ENCODE results near the gene PAFAH2. TPM values are rescaled to one million over a fixed set of nuclear protein-coding genes. Genes with fewer than 3 reads are reported as not detected.

Gene PAFAH2
- polyA plus RNA-seq, 1 of the 3 experiments (the other 2 are of a cell fraction), result 10.8 TPM

DNA sequence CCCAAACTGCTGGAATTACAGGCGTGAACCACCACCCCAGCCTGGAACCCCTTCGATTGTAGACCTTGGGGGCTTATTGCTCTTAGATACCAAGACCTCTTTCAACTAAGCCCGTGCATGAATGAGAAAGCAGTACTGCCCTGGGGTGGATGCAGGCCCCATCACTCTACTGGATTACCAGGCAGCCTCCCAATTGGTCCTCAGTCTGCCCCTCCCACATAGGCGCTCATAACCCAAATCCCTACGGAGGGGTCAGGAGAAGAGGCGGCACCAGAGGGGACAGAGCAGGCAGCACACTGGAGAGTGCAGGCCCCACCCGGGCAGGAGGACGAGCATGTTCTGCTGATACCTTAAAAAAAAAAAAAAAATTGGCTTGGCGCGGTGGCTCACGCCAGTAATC lies 79.2 kb downstream of the PAFAH2 start:
- H3K4me1 ChIP-seq (ENCODE audit: control insufficient read depth in 1 of 2, insufficient read depth in 2 of 2, low read depth in 1 of 2, low read length in 1 of 2), result no peaks in the 10 kb centered on the region
- H3K79me2 ChIP-seq (ENCODE audit: insufficient read depth), result no peaks in the 10 kb centered on the region
- H3K9ac ChIP-seq, result no peak overlapping the region
- H3K36me3 ChIP-seq (replicated peaks in 1 of 2; ENCODE audit: control insufficient read depth in 1 of 2, insufficient read depth in 2 of 2, low read length in 1 of 2), result no peaks in the 10 kb centered on the region
- no peaks in the 10 kb centered on the region for H3K9me3 ChIP-seq
- WGBS (ENCODE audit: low lambda C conversion rate), result 90% methylated on average over 10 of the region's 11 CpGs
- H3K27me3 ChIP-seq (ENCODE audit: insufficient read depth), result no peaks in the 10 kb centered on the region
- H2AFZ ChIP-seq (ENCODE audit: low read depth), result no peak overlapping the region
- H3K4me2 ChIP-seq, result no peak overlapping the region
- CTCF ChIA-PET, result no interaction called here
- no peak for TF ChIP-seq GATA2 (CRISPR knock-in tag; IDR thresholded peaks at IDR 0.05)
- TF ChIP-seq TEAD4 (IDR thresholded peaks at IDR 0.05; ENCODE audit: borderline replicate concordance, insufficient read depth), result no peak
- no peak overlapping the region for H3K27ac ChIP-seq (ENCODE audit: low read depth in 2 of 2, low read length in 1 of 2)
- H3K9me2 ChIP-seq, result no peaks in the 10 kb centered on the region
- POLR2A ChIA-PET, result no interaction called here
- no peaks in the 10 kb centered on the region for H3F3A ChIP-seq (replicated peaks; ENCODE audit: insufficient read depth)
- DNase-seq, result no peak
- no peak overlapping the region for H3K4me3 ChIP-seq (ENCODE audit: low read depth in 2 of 2, low read length in 1 of 2)
- H4K20me1 ChIP-seq (ENCODE audit: insufficient read depth), result no peaks in the 10 kb centered on the region

DNA sequence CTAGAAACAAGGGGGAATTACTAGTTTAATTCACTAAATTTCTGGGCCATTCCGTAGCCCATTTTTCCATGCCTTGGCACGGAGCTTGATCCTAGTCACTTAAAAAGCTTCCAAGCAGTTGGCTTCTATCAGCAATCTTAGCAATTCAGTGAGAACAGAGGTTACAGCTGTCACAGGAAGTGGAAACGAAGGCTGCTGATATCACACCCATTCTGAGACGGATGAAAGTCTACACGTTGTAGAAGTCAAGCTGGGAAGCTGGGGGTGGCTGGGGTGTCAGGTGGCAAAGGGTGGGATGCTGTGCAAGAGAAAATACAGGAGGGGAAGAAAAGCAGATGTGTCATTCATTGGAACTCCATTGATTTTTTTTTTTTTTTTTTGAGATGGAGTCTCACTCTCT lies 79.9 kb downstream of the PAFAH2 start:
- Histone ChIP-seq H3K27ac (ENCODE audit: low read depth in 2 of 2, low read length in 1 of 2) (no peak overlapping the region), H3K9me3 (no peaks in the 10 kb centered on the region), H3F3A (replicated peaks; ENCODE audit: insufficient read depth) (peaks cover 2% of the 10 kb centered on the region), H3K36me3 (replicated peaks in 1 of 2; ENCODE audit: control insufficient read depth in 1 of 2, insufficient read depth in 2 of 2, low read length in 1 of 2) (no peaks in the 10 kb centered on the region), H2AFZ (ENCODE audit: low read depth) (no peak overlapping the region), H3K9ac (no peak overlapping the region), H3K79me2 (ENCODE audit: insufficient read depth) (no peaks in the 10 kb centered on the region), H3K4me2 (no peak overlapping the region), H4K20me1 (ENCODE audit: insufficient read depth) (no peaks in the 10 kb centered on the region), H3K4me3 (ENCODE audit: low read depth in 2 of 2, low read length in 1 of 2) (no peak overlapping the region), H3K9me2 (no peaks in the 10 kb centered on the region), H3K4me1 (ENCODE audit: control insufficient read depth in 1 of 2, insufficient read depth in 2 of 2, low read depth in 1 of 2, low read length in 1 of 2) (no peaks in the 10 kb centered on the region), H3K27me3 (ENCODE audit: insufficient read depth) (no peaks in the 10 kb centered on the region)
- no peak for DNase-seq
- ChIA-PET POLR2A (no interaction called here), CTCF (interaction anchor here (1.1 kb wide), 1 partner anchor 14 kb away, joined by 3 read pairs; no protein-coding TSS in a partner anchor)
- WGBS (ENCODE audit: low lambda C conversion rate), result 84% methylated on average over 5 of the region's 5 CpGs
- no peak for TF ChIP-seq FOXJ3 (CRISPR knock-in tag; IDR thresholded peaks at IDR 0.05)
- no peak for TF ChIP-seq TCF12 (IDR thresholded peaks at IDR 0.05)
- TF ChIP-seq, protein P1, sequence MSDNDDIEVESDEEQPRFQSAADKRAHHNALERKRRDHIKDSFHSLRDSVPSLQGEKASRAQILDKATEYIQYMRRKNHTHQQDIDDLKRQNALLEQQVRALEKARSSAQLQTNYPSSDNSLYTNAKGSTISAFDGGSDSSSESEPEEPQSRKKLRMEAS (IDR thresholded peaks at IDR 0.05; ENCODE audit: low read depth), result no peak
- TF ChIP-seq, protein P2, sequence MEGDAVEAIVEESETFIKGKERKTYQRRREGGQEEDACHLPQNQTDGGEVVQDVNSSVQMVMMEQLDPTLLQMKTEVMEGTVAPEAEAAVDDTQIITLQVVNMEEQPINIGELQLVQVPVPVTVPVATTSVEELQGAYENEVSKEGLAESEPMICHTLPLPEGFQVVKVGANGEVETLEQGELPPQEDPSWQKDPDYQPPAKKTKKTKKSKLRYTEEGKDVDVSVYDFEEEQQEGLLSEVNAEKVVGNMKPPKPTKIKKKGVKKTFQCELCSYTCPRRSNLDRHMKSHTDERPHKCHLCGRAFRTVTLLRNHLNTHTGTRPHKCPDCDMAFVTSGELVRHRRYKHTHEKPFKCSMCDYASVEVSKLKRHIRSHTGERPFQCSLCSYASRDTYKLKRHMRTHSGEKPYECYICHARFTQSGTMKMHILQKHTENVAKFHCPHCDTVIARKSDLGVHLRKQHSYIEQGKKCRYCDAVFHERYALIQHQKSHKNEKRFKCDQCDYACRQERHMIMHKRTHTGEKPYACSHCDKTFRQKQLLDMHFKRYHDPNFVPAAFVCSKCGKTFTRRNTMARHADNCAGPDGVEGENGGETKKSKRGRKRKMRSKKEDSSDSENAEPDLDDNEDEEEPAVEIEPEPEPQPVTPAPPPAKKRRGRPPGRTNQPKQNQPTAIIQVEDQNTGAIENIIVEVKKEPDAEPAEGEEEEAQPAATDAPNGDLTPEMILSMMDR (IDR thresholded peaks at IDR 0.05), result no peak
- no peak for TF ChIP-seq RXRA (IDR thresholded peaks at IDR 0.05; ENCODE audit: borderline replicate concordance, low read depth)
- TF ChIP-seq SIN3A (IDR thresholded peaks at IDR 0.05; ENCODE audit: borderline replicate concordance, low read depth, low read length), result no peak
- TF ChIP-seq FOSL2 (IDR thresholded peaks at IDR 0.05; ENCODE audit: borderline replicate concordance, low read depth), result no peak
- TF ChIP-seq RAD21 (IDR thresholded peaks at IDR 0.05; ENCODE audit: low read length), result no peak
- no peak for TF ChIP-seq SMC3 (IDR thresholded peaks at IDR 0.05; ENCODE audit: low read depth, low read length)
- no peak for TF ChIP-seq EZH2phosphoT487 (IDR thresholded peaks at IDR 0.05; ENCODE audit: borderline replicate concordance, low read depth)
- TF ChIP-seq NFIC (IDR thresholded peaks at IDR 0.05; ENCODE audit: borderline replicate concordance), result no peak
- TF ChIP-seq, protein P3, sequence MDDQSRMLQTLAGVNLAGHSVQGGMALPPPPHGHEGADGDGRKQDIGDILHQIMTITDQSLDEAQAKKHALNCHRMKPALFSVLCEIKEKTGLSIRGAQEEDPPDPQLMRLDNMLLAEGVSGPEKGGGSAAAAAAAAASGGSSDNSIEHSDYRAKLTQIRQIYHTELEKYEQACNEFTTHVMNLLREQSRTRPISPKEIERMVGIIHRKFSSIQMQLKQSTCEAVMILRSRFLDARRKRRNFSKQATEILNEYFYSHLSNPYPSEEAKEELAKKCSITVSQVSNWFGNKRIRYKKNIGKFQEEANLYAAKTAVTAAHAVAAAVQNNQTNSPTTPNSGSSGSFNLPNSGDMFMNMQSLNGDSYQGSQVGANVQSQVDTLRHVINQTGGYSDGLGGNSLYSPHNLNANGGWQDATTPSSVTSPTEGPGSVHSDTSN (IDR thresholded peaks at IDR 0.05), result no peak
- no peak for TF ChIP-seq GATA2 (CRISPR knock-in tag; IDR thresholded peaks at IDR 0.05)
- no peak for TF ChIP-seq YY1 (IDR thresholded peaks at IDR 0.05; ENCODE audit: low read depth)

All from SK-N-SH (cell line).